GM18858 (cell line): Measurements from ENCODE around the gene PKP3.
"Not testable (repeated sequence)": the region's sequence is repeated elsewhere in the genome, so short reads cannot be mapped to it uniquely, and the experiment has no call there.

ENCODE experiments used
- ATAC-seq: cut with Tn5 transposase; IDR thresholded peaks from one replicate; pipeline ENCODE4 v1.9.1; 2021; ENCODE audit not compliant: unreplicated experiment

Gene PKP3

GRCh38 chr11:363443-363805, 30.6 kb upstream of the PKP3 start:
- not testable (repeated sequence) for ATAC-seq

- no peak for ATAC-seq
Measured at GRCh38 chr11:363948-364761, 29.9 kb upstream of the PKP3 start.

- ATAC-seq: no peak
Measured at GRCh38 chr11:364991-365725, 28.9 kb upstream of the PKP3 start.

- ATAC-seq: no peak
Measured at GRCh38 chr11:365831-366230, 28.2 kb upstream of the PKP3 start.

GRCh38 chr11:367956-368413, 26.0 kb upstream of the PKP3 start:
- no peak for ATAC-seq

- ATAC-seq: no peak
Measured at GRCh38 chr11:368414-369335, 25.3 kb upstream of the PKP3 start.

- no peak for ATAC-seq
Measured at GRCh38 chr11:369336-370018, 24.5 kb upstream of the PKP3 start, which contains the start of gene B4GALNT4. TSS of gene B4GALNT4 (plus strand) at chr11:369499. CDS start at chr11:369804, 305 bp downstream.

GRCh38 chr11:370070-370941, 23.7 kb upstream of the PKP3 start:
- ATAC-seq: no peak

- ATAC-seq: no peak
Measured at GRCh38 chr11:371051-371450, 23.0 kb upstream of the PKP3 start.

- no peak for ATAC-seq
Measured at GRCh38 chr11:371716-372590, 22.1 kb upstream of the PKP3 start.

GRCh38 chr11:372809-373715, 20.9 kb upstream of the PKP3 start:
- ATAC-seq: no peak

GRCh38 chr11:373716-374551, 20.1 kb upstream of the PKP3 start:
- no peak for ATAC-seq

GRCh38 chr11:375065-376025, 18.7 kb upstream of the PKP3 start:
- ATAC-seq: no peak

- ATAC-seq: no peak
Measured at GRCh38 chr11:376531-377173, 17.4 kb upstream of the PKP3 start.
